ENCODE results near the gene EHF.

Gene EHF

DNA sequence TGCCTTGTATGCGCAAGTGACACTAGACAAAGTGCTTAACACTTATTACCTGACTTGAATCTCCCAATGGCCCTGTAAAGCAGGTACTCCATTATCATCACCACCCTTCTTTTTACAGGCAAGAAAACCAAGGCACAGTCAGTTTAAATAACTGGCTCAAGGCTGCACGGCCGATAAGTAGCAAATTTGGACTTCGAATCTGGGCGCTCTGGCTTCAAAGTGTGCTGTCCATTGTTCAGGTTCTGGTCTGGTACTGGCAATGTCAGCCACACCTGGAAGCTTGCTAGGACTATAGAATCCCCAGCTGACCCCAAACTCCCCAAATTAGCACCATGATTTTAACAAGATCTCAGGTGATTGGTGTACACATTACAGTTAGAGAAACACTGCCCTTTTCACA, 19.3 kb upstream of the EHF start:
- DNase-seq (ENCODE audit: low spot score) (no peak), FAIRE-seq (no peak)

GRCh38 chr11:34602245-34602644, 18.6 kb upstream of the EHF start:
- DNase-seq (ENCODE audit: low spot score) (no peak), FAIRE-seq (no peak)

- no peak for DNase-seq (ENCODE audit: low spot score)
- FAIRE-seq, result no peak
Observed at GRCh38 chr11:34603129-34604001, 17.5 kb upstream of the EHF start.

DNA sequence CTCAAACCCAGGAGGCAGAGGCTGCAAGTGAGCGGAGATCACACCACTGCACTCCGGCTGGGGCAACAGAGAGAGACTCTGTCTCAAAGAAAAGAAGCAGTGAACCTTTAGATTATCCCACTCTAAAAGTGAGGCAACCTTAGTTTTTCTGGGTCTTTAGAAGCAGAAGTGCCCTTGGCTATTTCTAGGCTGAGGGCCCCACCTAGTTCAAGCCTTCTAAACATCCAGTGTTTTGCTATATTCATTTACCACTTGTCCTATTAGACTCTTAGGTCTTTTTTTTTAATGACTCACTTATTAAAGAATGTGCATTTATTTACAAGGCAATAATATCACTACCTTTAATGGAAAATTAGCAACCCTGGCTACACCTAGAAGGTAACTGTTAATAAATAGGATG, 16.7 kb upstream of the EHF start:
- DNase-seq (ENCODE audit: low spot score), result no peak
- no peak for FAIRE-seq

GRCh38 chr11:34604911-34605310, 16.0 kb upstream of the EHF start:
- DNase-seq (ENCODE audit: low spot score) (no peak), FAIRE-seq (no peak)

DNA sequence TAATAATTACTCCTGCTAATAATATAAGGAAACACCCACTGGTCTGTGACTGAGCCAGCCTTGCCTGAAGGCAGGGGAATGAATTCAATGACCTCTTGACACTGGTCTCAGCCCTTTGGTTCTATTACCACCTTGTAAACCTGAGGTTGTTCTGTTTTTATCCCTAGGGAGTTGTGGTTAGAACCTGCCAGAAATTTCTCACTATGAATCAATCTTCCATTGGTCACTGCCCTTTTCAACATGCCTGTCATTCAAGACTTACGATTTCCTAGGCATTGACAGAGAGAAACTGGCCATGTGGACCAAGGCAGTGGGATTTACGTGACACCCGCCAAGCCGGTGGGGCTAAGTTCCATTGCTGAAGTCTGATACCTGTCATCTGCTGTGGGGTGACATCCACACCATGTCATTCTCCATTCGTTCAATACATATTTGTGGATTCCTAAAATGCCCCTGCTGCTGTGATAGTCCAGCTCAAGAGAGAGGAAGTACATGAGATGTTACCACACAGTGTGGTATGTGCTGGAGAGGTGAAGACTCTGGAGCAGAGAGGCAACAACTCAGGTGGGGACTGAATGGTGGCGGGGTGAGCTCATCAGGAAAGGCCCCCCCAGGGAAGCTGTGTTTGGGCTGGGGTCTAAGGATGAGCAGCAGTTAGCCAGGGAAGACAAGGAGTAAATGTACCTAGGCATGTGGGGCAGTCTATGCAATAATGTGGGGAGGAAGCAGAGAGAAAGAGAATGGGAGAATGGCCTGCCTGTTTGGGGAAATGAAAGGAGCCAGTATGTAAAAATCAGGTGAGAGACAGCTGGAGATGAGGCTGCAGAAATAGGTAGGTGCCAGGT, 15.2 kb upstream of the EHF start:
- FAIRE-seq, result no peak
- DNase-seq (ENCODE audit: low spot score), result no peak

GRCh38 chr11:34606326-34607120, 14.4 kb upstream of the EHF start:
- no peak for FAIRE-seq
- DNase-seq (ENCODE audit: low spot score), result no peak

- FAIRE-seq, result no peak
- no peak for DNase-seq (ENCODE audit: low spot score)
Observed at GRCh38 chr11:34609187-34609751, 11.6 kb upstream of the EHF start.

DNA sequence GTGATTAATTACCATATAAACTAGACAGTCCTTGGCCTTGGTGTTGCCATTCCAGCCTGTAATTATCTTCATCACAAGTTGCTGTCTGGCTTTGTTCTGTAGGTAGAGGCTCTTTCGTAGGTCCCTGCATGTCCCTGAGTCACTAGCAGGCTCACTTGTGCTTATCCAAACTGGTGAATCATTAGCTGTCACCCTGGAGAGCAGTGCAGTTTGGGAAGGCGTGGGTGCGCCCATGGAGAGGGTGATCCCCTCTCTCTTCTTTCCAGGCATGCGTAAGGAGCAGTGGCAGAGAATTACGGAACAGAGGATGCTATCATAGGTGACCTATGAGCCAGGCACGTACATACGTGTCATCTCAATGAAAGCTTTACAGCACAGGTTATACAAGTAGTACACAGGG, 11.0 kb upstream of the EHF start:
- FAIRE-seq (no peak), DNase-seq (ENCODE audit: low spot score) (peak; percentile 19)

GRCh38 chr11:34610324-34611041, 10.4 kb upstream of the EHF start:
- no peak for FAIRE-seq

GRCh38 chr11:34613015-34613414, 7.9 kb upstream of the EHF start:
- DNase-seq (ENCODE audit: low spot score), result no peak
- no peak for FAIRE-seq

More at GRCh38 chr11:34610324-34611041, 10.4 kb upstream of the EHF start:
- no peak for DNase-seq (ENCODE audit: low spot score)

- no peak for FAIRE-seq
- DNase-seq (ENCODE audit: low spot score), result no peak
Observed at GRCh38 chr11:34613552-34614056, 7.3 kb upstream of the EHF start.

- DNase-seq (ENCODE audit: low spot score) (no peak), FAIRE-seq (no peak)
Observed at GRCh38 chr11:34614344-34615104, 6.4 kb upstream of the EHF start.

- no peak for DNase-seq (ENCODE audit: low spot score)
- FAIRE-seq, result no peak
Observed at GRCh38 chr11:34616086-34616485, 4.8 kb upstream of the EHF start.

DNA sequence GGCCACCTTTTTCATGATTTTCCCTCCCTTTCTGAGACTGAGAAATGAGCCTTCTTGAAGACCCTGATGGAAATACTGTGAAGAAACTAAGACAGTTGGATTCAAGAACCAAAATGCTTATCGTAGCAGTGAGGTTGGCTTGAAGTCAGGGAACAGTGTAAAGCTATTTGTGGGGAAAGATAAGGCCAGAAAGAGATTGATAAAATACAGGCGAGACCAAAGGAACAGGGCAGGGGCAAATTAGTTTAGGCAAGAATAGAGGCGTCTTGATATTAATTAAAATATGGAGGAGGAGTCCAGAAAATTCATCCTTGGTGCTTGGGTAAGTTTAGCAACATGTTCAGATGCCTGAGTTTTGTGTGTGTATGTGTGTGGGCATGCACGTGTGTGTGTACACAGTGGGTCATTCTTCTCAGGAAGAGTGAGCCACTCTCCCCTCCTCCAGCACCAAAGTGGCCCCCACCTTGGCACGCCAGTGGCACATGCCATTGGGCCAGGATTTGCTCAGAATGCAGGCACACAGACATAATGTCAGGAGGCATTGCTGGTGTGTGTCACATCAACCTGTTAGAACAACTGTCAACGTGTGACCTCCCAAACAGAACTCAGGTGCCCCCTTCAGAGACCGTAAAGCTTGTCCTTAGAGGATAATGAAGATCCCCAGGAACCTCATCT, 3.9 kb upstream of the EHF start:
- FAIRE-seq, result no peak

GRCh38 chr11:34618406-34618805, 2.5 kb upstream of the EHF start:
- DNase-seq (ENCODE audit: low spot score), result no peak
- FAIRE-seq, result no peak

More for the DNA sequence above, 3.9 kb upstream of the EHF start:
- no peak for DNase-seq (ENCODE audit: low spot score)

- DNase-seq (ENCODE audit: low spot score), result no peak
- no peak for FAIRE-seq
Observed at GRCh38 chr11:34619062-34619516, 1.8 kb upstream of the EHF start.

DNA sequence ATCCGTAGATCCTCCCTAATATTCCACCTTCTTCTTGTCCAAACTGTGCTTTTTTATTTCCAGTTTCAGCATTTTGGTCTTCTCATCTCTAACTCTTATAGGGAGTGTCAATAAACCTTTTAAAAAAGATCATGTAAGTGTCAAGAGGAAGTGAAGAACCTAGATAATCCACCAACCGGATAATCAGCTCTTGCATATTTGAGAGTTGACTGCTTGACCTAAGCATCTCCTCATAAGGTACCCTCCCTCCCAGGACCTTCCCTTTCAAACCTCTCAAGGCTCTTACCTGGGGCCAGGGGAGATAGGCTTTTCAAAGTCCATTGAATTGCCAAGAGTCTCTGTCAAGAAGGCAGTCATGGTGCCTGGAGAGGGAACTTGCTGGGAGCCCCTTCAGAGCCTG, 691 bp upstream of the EHF start:
- DNase-seq (ENCODE audit: low spot score), result no peak

GRCh38 chr11:34621876-34622275, 983 bp downstream of the EHF start:
- DNase-seq (ENCODE audit: low spot score) (no peak), FAIRE-seq (no peak)

More for the DNA sequence above, 691 bp upstream of the EHF start:
- no peak for FAIRE-seq
